Measurements from ENCODE around the gene OSBPL7. TPM values are rescaled to one million over a fixed set of nuclear protein-coding genes. Genes with fewer than 3 reads are reported as not detected.

The OSBPL7 gene
- total RNA-seq, 1 experiment from 2014 or later = 20.5 TPM

DNA sequence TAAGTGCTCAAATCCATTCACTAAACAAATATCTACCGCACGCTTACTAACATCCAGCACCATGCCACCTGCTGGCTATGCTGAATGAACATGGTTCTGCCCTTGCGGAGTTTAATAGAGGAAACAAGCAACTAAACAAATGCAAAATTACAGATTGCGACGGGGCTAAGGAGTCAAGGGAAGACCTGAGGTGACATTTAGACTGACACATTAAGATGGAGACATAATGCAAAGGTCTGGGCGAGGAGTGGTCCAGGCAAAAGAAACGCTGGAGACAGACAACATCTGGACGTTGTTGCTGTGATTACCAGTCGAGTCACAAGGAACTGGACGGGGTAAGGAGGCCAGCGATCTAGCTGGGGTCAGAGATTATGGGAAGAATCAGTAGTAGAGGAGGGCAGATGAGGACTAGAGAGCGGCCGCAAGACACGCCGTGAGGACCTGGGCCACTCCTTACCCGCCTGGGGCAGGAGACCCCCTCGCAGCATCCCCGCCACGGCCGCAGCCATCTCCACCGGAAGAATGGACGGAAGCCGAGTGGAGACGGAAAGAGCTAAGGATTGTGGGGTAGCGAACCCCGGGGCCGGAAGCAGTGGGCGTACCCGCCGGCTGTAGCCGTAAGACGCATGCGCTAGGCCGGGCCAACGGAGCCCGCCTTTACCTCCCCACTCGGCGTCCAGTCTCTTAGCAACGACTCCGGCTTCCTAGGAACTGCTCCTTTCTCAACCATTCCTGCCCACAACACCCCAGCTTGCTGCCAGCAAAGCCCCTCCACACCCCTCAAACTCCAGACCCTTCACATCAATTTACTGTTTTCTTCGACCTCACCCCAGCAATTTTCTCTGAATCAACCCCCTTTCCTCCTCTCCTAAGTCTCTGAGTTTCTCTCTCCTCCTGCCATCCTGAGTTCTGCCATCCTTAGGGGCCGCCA, 9.7 kb upstream of the OSBPL7 start, which contains the start of the genes LRRC46 and MRPL10 (continued):
- TF ChIP-seq EGR1 (IDR thresholded peaks at IDR 0.05; ENCODE audit: low read depth) (peak; percentile 96), SIN3A (IDR thresholded peaks at IDR 0.05; ENCODE audit: low read depth) (peak; percentile 95; the same call in 1 of the 2 replicates), SP1 (IDR thresholded peaks at IDR 0.05; ENCODE audit: low read depth) (peak; percentile 63; the same call in 1 of the 2 replicates), ZNF274 (IDR thresholded peaks at IDR 0.05; ENCODE audit: low read depth, low read length) (no peak), ZFX (IDR thresholded peaks at IDR 0.05) (no peak; the same call in 1 of the 2 replicates)
- TF ChIP-seq, protein P1, sequence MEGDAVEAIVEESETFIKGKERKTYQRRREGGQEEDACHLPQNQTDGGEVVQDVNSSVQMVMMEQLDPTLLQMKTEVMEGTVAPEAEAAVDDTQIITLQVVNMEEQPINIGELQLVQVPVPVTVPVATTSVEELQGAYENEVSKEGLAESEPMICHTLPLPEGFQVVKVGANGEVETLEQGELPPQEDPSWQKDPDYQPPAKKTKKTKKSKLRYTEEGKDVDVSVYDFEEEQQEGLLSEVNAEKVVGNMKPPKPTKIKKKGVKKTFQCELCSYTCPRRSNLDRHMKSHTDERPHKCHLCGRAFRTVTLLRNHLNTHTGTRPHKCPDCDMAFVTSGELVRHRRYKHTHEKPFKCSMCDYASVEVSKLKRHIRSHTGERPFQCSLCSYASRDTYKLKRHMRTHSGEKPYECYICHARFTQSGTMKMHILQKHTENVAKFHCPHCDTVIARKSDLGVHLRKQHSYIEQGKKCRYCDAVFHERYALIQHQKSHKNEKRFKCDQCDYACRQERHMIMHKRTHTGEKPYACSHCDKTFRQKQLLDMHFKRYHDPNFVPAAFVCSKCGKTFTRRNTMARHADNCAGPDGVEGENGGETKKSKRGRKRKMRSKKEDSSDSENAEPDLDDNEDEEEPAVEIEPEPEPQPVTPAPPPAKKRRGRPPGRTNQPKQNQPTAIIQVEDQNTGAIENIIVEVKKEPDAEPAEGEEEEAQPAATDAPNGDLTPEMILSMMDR (IDR thresholded peaks at IDR 0.05 in 2 of 3, conservative IDR thresholded peaks at IDR 0.05 in 1 of 3; ENCODE audit: borderline replicate concordance in 1 of 3, insufficient read depth in 1 of 3, low read depth in 2 of 3, low read length in 2 of 3) = peak in 2 of 3 experiments; percentile 59 to 70; a peak in 5 of 6 replicates

DNA sequence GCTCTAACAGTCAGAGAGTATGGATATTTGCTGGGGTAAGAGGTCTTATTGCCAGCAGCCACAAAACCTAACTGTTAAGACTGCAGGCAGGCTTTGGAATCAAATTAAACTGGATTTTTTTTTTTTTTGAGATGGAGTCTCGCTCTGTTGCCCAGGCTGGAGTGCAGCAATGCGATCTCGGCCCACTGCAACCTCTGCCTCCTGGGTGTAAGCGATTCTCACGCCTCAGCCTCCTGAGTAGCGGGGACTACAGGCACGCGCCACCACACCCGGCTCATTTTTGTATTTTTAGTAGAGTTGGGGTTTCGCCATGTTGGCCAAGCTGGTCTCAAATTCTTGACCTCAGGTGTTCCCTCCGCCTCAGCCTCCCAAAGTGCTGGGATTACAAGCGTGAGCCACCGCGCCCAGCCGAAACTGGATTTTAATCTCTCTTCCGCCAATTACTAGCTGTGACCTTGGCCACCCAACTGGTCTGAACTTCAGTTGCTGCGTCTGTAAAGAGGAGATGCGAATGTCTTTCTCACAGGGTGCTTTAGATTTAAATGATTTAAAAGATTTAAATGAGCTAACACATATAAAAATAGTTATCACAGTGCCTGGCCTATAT, 8.9 kb upstream of the OSBPL7 start:
- H3K4me2 ChIP-seq (ENCODE audit: low read length) = peak overlapping the region; percentile 90
- H3K9ac ChIP-seq (ENCODE audit: low read length) = peak overlapping the region; percentile 82
- peaks cover 20 to 25% of the 10 kb centered on the region in 2 experiments for H3K36me3 ChIP-seq (ENCODE audit: control insufficient read depth in 1 of 2, insufficient read depth in 2 of 2, low read length in 2 of 2)
- ChIA-PET POLR2A (interaction anchor here (1.2 to 3.4 kb wide), 3 partner anchors 9 to 218 kb away, joined by 4 to 18 read pairs (median 11); partner anchors contain the start of genes NFE2L1, OSBPL7 and SCRN2), RAD21 (ENCODE audit: low non-redundant PET in 1 of 2, low total read pairs in 2 of 2, uncharacterized antibody in 2 of 2, unreplicated experiment in 2 of 2) (no interaction called here), CTCF (interaction anchor here (1.4 to 2.4 kb wide), 5 partner anchors 8 to 60 kb away, joined by 5 to 25 read pairs (median 10); partner anchors contain the start of genes OSBPL7, SCRN2 and SP6)
- peaks cover 34% of the 10 kb centered on the region for H3K79me2 ChIP-seq (ENCODE audit: insufficient read depth, low read length)
- peak overlapping the region; percentile 90 to 99 for H3K4me3 ChIP-seq (replicated peaks in 1 of 2; ENCODE audit: low read depth in 1 of 2, low read length in 2 of 2)
- H4K20me1 ChIP-seq (ENCODE audit: insufficient read depth) = no peaks in the 10 kb centered on the region
- BruUV-seq (replicated peaks) = no TSS peak
- H3K9me2 ChIP-seq (ENCODE audit: insufficient read depth) = no peaks in the 10 kb centered on the region
- TF ChIP-seq SP1 (IDR thresholded peaks at IDR 0.05; ENCODE audit: low read depth) = no peak
- TF ChIP-seq, protein P2, sequence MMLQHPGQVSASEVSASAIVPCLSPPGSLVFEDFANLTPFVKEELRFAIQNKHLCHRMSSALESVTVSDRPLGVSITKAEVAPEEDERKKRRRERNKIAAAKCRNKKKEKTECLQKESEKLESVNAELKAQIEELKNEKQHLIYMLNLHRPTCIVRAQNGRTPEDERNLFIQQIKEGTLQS (IDR thresholded peaks at IDR 0.05) = no peak
- no peak for TF ChIP-seq YY1 (IDR thresholded peaks at IDR 0.05; ENCODE audit: extremely low read depth, insufficient replicate concordance, low read depth, low read length)
- no peak for TF ChIP-seq ZNF274 (IDR thresholded peaks at IDR 0.05; ENCODE audit: low read depth, low read length)
- TF ChIP-seq POLR2AphosphoS5 (IDR thresholded peaks at IDR 0.05; ENCODE audit: low read depth, low read length) = no peak
- no peak for TF ChIP-seq JUND (IDR thresholded peaks at IDR 0.05)
- TF ChIP-seq SIN3A (IDR thresholded peaks at IDR 0.05; ENCODE audit: low read depth) = no peak
- no peak for TF ChIP-seq ZFX (IDR thresholded peaks at IDR 0.05)
- TF ChIP-seq EGR1 (IDR thresholded peaks at IDR 0.05; ENCODE audit: low read depth) = no peak
- no peak for TF ChIP-seq CBX3 (IDR thresholded peaks at IDR 0.05; ENCODE audit: low read depth)
- TF ChIP-seq, protein P1 (IDR thresholded peaks at IDR 0.05 in 2 of 3, conservative IDR thresholded peaks at IDR 0.05 in 1 of 3; ENCODE audit: borderline replicate concordance in 1 of 3, insufficient read depth in 1 of 3, low read depth in 2 of 3, low read length in 2 of 3) = no peak
- TF ChIP-seq RAD21 (IDR thresholded peaks at IDR 0.05; ENCODE audit: low read depth) = no peak
- no peak for TF ChIP-seq CEBPB (IDR thresholded peaks at IDR 0.05; ENCODE audit: low read depth)
- no peak for TF ChIP-seq EZH2 (IDR thresholded peaks at IDR 0.05)
- TF ChIP-seq, protein P3, sequence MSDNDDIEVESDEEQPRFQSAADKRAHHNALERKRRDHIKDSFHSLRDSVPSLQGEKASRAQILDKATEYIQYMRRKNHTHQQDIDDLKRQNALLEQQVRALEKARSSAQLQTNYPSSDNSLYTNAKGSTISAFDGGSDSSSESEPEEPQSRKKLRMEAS (IDR thresholded peaks at IDR 0.05) = no peak
- no peak for TF ChIP-seq TCF7L2 (IDR thresholded peaks at IDR 0.05; ENCODE audit: borderline replicate concordance, extremely low read depth, insufficient read depth, insufficient read length)
- TF ChIP-seq POLR2A (IDR thresholded peaks at IDR 0.05; ENCODE audit: borderline replicate concordance, extremely low read depth, insufficient read depth, insufficient read length) = no peak
- no peaks in the 10 kb centered on the region for H3K9me3 ChIP-seq (ENCODE audit: control insufficient read depth in 1 of 2, insufficient read depth in 1 of 2, low read depth in 1 of 2, low read length in 2 of 2)
- DNase-seq (ENCODE audit: low read depth, low spot score) = no peak
- H3K4me1 ChIP-seq (ENCODE audit: control insufficient read depth in 1 of 2, insufficient read depth in 2 of 2, low read length in 2 of 2) = peaks cover 14 to 20% of the 10 kb centered on the region in 2 experiments; a peak in 3 of 4 replicates
- no peaks in the 10 kb centered on the region for H3K27me3 ChIP-seq (ENCODE audit: insufficient read depth, low read length)
- ATAC-seq = no peak
- peak overlapping the region; percentile 64 for H3K27ac ChIP-seq (ENCODE audit: low read depth, low read length)
- no peak overlapping the region for H2AFZ ChIP-seq (ENCODE audit: low read depth, low read length, poor library complexity, severe bottlenecking)
- intact Hi-C loops (cut with micrococcal nuclease) = loop anchor here (2.0 kb wide), 1 partner anchor 140 kb away; the partner anchor contains the start of gene CDK5RAP3

Data from HCT116 (cell line).